Stimulated activated CD4-positive, alpha-beta T cell treated with anti-CD3 and anti-CD28 coated beads, Interleukin-2, amount 100 ng/mL, for 24 hours (primary cell): ENCODE data around the gene CROCC2.

Experiments
- DNase-seq, 2 donors: peaks; one replicate each; pipeline ENCODE4 v3.0.0-alpha.2; 2020

The CROCC2 gene

DNA sequence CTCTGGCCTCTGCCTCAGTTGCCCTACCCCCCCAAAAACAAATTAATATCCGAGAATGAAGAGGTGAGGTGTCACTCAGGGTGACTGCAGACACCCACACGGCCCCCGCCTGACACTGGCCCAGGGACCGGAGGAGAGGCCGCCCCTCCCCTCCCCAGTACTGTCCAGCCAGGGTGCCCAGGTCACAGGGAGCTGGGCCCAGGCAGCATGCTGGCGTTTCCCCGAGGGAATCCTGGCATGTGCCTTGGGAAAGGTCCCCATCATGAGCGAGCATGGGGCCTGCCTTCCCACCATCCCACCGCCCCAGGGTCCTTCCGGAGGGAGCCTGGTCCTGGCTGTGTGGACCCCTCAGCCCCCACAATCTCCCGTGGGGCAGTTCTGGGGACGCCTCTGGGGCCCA is 13.2 kb upstream of the CROCC2 start:
- DNase-seq: no peak

DNA sequence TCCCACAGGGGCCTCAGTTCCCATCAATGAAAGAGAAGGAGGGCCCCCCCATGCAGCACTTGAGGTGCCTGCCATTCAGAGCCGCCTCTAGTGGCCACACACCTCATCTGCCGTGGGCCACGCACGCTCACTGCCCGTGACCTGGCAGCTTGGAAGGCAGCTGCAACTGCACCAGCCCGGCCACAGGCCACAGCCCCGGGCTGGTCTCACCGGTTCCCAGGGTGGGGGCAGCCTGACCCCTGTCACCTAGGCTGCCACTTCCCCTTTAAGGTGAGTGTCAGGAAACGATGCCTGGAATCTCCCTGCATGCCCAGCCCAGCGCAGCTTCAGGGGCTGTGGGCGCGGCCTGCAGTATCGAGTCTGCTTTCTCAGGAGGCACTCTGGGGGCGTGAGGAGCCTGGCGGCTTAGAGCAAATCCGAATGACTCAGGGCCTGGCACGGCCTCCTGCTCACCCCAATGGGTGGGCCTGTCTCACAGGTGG is 12.7 kb upstream of the CROCC2 start:
- DNase-seq: peak; percentile 46 to 78

DNA sequence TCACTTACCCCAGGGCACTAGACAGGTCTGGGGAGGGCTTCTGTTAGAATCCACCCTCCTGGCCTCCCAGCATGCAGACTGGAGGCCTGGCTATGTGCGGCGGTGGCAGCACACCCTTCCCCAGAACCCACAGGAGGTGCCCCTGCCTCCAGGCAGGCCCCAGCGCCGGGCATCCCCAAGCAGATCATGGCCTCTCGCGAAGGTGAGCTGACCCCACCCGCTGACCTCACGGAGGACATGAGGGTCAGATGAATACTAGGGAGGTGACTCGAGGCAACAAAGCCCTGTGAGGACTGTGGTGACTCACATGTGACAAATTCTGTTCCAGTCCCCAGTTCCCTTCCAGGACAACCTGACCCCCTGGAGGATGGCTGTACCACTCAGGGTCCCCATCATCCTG is 12.1 kb upstream of the CROCC2 start:
- no peak for DNase-seq

DNA sequence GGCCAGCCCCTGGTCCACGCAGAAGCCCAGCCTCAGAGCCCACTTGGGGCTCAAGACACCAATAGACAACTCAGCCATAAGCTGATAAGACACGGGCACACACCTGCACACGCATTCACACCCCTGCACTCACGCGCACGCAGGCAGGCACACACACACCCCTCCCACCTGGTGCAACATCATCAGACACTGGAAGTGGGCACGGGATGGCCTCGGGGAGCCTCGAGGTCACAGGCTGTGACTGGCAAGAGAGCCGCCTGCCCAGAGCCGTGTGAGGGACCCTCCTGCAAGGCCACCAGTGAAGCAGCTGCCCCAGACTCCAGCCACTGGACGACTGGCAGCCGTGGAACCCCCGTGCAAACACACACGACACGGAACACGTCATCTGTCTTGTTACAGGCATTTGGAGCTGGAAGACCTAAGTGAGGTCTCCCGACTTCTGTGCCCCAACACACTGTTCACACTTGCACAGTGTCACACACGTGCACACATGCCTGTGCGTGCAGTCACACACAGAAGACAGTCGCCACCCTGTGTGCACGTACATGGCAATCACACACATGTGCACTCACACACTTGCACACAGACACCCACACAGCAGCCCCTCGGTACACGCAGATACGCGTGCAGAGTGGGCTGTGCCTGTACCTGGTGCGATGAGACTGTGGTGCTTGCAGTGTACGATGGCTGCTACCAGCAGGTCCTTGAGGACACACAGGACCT is 11.1 kb upstream of the CROCC2 start:
- DNase-seq: no peak

DNA sequence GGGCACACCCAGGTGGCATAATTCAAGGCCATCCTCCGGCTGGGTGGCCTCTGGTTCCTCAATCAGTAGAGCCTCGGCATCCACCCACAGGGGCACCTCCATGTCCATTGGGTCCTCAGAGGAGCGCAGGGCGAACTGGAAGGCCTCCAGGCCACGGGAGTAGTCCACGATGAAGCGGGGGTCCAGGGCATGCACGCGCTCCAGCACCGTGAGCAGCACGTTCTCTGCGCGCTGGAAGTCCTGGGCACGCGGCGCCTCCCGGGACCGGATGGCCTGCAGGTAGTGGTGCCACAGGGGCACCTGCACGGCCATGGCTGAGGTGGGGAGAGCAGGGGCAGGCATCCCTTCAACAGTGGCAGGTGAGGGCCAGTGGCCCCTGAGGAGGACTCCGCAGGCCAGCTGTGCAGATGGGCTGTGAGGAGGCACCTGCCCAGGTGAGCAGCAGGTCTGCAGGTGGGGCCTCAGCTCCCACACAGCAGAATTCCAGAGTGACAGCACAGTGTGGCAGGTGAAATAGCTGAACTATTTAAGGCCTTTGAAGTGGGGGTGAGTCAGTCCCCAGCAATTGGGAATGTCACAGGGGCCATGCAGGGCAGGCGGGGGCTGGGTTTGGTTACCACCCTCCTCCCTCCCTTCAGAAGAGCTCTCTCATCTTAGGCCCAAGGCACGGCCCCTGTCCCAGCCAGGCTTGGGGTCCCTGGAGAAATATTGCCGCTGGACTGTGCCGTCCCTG is 10.3 kb upstream of the CROCC2 start, which contains the start of gene MAB21L4:
TSS of gene MAB21L4 (minus strand) at position 501 of the 733 bp plus-strand sequence. CDS start at position 342, 159 bp downstream.
- no peak for DNase-seq

DNA sequence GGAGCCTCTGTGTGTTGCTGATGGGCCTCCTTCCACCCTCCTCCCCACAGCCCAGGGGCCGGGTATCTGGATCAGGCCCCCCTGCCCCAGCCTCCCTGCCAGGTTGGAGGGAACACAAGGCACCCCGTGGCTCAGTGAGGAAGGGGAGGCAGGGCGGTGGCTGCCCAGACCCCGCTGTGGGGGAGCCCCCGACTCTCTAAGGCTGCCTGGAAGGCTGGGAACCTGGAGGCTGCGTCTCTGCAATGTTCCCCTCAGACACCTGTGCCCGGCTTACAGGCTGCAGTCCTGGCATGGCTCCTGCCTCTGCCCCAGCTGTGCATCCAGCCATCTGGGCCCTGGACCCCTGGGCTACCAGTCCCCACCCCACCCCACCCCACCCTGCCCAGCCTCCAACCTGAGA is 9.7 kb upstream of the CROCC2 start:
- DNase-seq: no peak

DNA sequence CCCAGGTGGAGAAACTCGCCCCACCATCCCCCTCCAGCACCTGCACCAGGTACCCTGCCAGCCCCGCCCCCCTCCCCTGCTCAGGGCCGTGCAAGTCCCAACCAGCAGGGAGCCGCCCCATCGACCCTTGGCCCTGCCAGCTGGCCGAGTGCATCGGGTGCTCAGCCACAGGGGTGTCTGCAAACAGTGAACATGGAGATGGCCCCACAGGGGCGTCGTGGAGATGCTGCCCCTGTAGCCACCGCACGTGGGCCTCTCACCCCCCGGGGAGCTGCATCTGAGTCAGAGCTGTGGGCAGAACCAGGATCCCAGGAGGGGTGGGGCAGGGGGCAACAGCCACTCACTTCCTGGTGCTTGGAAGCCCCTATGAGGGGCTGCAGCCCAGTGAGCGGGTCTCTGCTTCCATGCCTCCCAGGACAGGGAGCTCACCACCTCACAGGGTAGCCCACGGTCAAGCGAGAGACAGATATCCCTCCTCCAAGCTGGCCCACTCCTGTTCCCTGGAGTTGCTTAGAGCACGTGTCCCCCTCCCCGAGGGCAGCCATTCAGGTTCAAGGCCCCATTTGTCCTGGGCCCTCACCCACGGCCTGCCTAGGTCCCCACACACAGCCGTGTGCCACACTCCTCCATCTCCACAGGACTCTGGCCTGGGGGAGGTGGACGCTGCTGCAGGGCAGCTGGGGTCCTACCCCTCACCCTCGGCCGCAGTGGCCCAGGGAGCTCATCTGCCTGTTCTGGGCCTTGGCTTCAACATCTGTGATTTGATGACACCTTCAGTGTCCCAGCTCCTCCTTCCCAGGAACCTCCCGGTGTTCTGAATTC is 9.1 kb upstream of the CROCC2 start:
- DNase-seq: no peak

DNA sequence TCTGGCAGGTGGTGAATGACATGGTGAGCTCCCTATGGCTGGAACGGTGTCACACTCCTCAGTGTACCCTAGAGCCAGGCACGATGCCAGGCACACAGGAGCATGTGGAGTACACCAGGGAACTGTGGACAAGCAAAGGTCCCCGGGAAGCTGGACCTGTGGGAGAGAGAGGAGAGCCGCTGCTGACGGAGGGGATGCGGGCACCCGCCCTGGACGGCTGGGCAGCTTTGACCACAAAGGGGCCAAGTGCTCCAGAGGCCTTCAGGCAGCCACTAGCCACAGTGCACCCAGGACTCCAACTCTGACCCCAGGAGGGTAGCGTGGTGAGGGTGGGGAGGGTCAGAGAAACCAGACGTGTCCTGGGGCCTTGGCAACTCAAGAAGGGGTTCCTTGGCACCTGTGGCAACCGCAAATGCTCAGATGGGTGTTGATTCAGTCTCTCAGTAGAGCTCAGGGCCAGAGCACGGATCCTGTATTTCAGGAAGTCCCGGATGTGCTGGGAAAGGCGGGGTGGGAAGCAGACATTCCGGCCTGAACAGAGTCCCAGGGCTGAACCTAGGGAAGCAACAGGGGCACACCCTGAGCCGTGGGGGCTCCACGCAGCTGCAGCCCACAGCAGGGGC is 7.9 kb upstream of the CROCC2 start:
- DNase-seq: no peak

DNA sequence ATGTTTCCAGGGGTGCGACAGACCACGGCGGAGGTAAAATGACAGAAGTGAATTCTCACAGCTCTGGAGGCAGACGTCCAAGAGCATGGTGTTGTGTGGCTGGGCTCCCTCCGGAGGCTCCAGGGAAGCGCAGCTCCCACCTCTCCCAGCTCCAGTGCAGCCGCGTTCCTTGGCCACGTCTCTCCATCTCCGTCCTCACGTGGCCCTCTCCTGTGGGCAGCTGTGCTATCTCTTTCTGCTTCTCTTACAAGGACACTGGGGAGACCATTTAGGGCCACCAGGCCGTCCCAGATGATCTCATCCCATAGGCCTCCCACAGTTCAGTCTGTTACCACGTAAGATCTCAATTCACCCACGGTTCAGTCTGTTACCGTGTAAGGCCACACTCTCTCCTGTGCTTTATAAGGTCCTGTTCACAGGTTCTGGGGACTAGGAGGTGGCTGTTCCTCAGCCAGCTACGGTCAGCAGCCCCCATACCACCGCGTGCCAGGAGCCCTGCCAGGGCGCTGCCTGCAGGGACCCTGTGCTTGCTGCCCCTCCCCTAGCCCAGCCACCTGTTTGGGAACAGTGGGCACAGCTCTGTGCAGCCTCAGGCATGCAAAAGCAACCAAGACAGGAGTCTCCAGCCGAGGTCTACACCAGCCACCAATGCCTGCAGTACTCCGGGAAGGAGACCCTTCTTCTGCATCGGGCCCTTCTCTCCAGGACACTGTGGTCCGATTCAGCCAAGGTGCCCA is 7.2 kb upstream of the CROCC2 start:
- no peak for DNase-seq

DNA sequence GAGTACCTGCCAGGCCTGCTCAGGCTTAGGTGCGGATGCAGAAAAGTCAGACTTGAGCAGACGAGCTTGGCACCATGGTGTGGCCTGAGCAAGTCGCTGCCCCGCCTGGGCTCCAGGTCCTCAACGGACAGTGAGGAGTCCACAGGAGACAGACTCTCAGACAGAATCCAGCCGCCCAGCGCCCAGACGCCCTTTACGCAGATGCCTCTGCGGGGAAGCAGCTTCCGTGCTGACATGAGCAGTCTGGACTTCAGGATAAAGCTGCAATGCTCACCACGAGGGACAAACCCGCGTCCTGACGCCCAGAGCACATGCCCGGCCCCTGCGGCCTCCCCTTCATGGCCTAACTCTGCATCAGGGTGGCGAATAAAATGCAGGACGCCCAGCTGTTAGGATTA is 6.7 kb upstream of the CROCC2 start:
- no peak for DNase-seq

DNA sequence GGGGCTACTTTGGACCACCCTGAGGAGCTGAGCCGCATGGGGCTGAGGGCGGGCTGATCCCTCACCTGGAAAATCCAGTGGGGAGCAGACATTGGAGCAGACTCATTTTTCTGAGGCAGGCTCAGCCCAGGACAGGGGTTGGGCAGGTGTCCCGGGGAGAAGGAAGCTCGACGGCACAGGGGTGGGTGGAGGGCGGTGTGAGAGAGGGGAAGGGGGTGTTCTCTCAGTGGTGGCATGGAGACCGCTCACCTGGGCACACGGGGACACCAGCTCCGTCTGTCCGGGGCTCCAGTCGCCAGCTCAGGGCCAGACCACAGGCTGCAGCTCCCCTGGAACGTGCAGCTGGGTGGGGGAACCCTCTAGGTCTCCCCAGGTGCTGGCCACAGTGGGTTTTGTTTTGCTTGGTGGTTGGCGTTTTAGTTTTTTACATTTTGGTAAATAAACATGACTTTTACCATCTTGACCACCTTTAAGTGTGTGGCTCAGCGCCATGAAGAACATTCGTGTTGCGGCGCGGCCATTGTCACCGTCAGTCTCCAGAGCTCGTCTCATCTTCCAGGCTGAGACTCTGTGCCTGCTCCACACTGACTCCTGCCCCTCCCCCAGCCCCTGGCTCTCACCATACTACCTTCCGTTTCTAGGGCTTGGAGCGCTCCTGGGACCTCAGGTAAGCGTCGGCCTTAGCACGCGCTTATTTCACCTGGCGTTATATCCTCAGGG is 5.8 kb upstream of the CROCC2 start:
- DNase-seq: no peak

DNA sequence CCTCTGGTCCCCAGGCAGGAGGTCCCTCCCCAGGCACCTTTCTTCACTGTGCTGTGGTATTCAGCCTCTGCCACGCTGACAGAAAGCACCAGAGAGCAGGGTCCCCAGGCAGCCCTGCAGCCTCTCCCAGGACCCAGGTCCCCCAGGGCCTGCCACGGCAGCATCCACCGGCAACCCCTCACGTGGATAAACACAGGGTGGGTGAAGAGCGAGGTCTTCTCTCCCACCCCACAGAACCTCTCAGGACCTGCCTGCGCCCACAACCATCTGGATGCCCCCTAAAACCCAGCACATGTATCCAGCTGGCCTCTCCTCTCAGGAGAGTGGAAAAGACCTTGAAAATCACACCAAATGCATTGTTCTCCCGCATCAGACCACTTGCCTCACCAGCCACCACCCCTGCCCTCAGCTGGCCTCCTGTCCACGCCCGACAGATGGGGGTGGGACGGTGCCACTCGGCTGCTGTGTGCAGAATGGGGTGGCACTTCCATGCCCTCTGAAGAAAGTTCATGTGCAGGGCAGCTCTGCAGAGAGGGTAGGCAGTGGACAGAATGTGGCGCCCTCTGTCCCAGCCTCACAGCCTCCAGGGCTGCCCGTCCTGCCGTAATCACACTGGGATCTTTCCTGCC is 4.0 kb upstream of the CROCC2 start:
- no peak for DNase-seq

DNA sequence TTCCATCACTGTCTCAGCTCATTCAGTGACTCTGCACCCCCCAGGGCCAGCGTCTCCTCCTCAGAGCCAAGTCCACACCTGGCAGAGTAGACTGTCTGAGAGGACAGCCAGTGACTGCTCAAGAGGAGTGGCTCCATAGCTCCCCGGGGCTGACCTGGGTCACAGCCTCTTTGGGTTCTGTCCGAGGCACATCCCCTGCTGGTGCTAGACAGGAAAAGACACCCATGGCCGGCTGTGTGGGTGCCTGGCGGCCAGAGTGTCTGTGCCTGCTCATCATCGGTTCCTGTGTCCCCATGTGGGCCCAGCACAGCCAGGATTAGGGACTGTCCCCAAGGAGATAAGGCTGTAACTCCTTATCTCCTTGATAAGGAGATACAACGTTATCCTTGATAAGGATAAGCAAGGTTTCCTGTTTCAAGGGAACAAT is 3.5 kb upstream of the CROCC2 start:
- no peak for DNase-seq

DNA sequence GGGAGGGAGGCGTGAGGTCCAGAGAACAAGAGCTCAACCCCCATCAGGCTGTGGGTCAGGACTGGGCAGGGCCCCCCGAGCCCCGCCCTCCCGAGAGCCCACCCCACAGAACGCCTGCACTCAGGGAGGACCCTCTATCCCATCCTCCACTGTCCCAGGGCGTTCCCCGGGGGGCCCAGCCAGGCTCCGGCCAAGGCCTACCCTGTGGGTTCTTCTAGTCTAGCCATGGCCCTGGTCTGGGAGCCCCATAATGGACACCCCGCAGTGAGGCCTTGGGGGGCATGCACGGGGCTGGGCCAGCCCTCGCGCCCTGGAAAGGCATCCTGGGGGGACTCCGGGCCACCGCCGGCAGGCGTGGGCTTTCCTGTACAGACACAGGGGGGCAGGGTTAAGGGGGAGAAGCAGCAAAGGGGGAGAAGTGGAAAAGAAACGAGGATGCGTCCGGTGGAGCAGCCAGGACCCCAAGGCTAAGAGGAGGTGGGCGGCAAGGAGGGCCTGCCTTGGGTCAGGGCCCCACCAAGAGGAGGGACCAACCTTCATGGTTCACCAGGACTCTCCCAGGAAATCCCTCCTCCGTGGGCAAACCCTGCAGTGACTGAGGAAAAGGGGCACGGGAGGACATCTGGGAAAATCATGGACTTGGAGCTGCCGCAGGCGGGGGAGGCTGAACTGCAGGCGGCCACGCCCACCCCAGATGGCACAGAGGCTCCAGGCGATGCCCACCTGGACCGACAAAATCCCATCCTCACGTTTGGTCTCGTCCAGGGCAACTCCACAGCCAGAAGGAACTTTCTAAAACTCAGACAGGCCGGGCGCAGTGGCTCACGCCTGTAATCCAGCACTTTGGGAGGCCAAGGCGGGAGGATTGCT is 2.7 kb upstream of the CROCC2 start:
- DNase-seq: no peak

DNA sequence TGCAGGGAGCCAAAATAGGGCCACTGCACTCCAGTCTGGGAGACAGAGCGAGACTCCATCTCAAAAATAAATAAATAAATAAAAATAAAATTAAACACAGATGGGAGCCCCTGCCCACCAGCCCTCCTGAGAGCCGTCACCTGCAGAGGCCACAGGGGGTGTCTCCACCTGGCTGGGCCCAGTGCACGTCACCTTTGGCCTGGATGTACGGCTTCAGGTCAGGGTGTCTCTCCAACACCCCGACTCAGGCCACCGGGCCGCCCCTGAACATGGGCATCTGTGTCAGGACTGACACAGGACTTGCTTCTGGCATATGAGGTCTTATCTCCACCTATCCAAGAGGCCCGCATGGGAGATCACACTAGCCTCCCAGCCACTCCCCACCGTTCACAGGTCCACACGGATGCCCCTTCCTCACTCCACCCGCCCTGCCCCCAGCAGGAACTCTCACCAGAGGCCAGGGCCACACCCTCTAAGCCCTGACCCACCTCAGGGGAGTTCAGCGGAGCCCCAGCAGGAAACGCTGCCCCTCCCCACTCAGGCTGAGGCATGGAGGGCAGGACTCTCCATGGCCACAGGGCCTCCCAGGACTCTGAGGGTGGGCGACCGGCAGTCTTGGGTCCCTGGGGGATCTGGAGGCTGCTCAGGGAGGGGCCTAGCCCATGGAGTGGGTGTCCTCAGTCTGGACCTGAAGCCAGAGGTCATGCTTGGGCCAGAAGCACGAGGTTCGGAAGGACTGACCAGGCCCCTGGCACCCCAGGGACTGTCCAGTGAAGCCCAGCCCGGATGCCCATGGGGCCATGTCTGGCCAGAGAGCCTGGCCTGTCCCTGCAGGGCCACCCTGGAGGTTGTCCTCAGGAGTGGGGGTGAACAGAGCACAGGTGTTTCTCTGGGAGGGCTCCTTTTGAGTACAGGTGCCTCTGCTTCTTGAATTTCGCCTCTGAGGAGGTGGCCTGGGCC is 1.6 kb upstream of the CROCC2 start:
- DNase-seq: no peak

DNA sequence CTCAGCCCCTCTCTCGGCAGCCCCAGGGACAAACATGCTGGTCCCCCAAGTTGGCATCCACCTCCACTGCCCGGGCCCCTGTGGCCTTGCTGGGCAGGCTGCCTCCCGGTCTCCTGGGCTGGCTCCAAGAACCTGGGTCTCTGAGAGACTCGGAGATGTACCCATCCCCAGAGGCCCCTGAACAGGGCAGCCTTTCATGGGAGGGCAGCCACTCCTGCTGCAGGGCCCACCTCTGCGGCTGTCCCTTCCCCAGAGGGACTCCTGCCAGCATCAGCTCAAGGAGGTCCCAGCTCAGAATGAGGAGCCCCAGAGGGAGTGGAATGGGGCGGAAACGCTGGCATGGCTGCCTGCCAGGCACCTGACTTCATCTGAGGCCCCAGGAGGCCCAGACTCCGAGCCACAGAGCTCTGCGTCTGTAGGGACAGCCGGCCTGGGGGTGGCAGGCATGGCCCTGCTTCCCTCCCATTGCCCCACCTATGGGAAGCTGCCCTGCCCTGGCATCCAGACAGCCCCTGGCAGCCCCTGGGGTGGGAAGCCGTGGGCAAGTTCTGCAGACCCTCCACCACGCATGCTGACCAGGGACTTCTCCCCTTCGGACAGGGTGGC is 857 bp upstream of the CROCC2 start:
- DNase-seq: no peak

DNA sequence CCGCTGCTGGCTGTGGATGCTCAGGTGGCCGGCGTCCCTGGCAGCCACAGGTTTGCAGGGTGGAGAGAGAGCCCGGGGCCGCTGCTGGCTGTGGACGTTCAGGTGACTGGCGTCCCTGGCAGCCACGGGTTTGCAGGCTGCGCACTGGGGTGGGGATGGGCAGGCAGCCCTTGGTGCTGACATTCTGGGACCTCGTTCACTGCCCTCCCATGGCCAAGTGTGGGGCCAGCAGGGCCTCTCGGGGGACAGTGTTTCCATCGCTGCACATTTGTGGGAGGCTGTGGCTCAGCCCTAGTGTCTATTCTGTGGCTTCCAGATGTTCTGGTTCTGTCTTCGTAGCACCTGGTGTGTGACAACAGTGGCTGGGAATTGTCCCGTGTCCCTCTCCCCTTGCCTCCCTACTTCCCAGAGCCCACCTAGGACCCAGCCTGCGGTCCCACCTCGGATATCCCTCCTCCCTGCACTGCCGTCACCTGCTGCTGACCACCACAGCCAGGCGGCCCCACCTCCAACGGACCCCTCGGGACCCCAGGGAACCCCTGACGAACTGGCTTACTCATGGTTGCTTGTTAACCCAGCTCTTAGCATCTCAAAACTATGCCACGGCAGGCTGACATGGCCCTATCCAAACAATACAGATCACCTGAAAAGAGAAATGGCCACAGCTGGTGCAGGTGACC is 915 bp downstream of the CROCC2 start:
- DNase-seq: no peak
